ENCODE data around the gene MMS22L.
A peak's percentile ranks its signal among the peaks of the same experiment; 100 is the strongest.
"Not testable (repeated sequence)": the region's sequence is repeated elsewhere in the genome, so short reads cannot be mapped to it uniquely, and the experiment has no call there.

The MMS22L gene

GRCh38 chr6:97231911-97232310 lies 51.1 kb downstream of the MMS22L start:
- no peak for DNase-seq

GRCh38 chr6:97222903-97223302 lies 60.1 kb downstream of the MMS22L start:
- no peak for DNase-seq

GRCh38 chr6:97218912-97219311 lies 64.1 kb downstream of the MMS22L start:
- no peak for DNase-seq

GRCh38 chr6:97215157-97215769 lies 67.8 kb downstream of the MMS22L start:
- DNase-seq, result no peak

- no peak for DNase-seq
These were observed 68.3 kb downstream of the MMS22L start for GRCh38 chr6:97214671-97215070.

GRCh38 chr6:97207383-97207782 lies 75.6 kb downstream of the MMS22L start:
- DNase-seq, result no peak

GRCh38 chr6:97205966-97206365 lies 77.0 kb downstream of the MMS22L start:
- no peak for DNase-seq

GRCh38 chr6:97203343-97203742 lies 79.7 kb downstream of the MMS22L start:
- DNase-seq, result no peak

- DNase-seq, result no peak
These were observed 84.9 kb downstream of the MMS22L start for GRCh38 chr6:97198046-97198565.

GRCh38 chr6:97195117-97195516 lies 87.9 kb downstream of the MMS22L start:
- DNase-seq, result no peak

- DNase-seq, result no peak
These were observed 93.2 kb downstream of the MMS22L start for GRCh38 chr6:97189767-97190166.

GRCh38 chr6:97187951-97188350 lies 95.1 kb downstream of the MMS22L start:
- no peak for DNase-seq

GRCh38 chr6:97186416-97186999 lies 96.5 kb downstream of the MMS22L start:
- DNase-seq, result peak; percentile 47

GRCh38 chr6:97177905-97178304 lies 105.1 kb downstream of the MMS22L start:
- DNase-seq, result no peak

GRCh38 chr6:97176468-97176867 lies 106.5 kb downstream of the MMS22L start:
- no peak for DNase-seq

GRCh38 chr6:97175806-97176205 lies 107.2 kb downstream of the MMS22L start:
- DNase-seq, result no peak

- no peak for DNase-seq
These were observed 108.5 kb downstream of the MMS22L start for GRCh38 chr6:97174471-97174870.

- no peak for DNase-seq
These were observed 122.7 kb downstream of the MMS22L start for GRCh38 chr6:97160280-97160679.

- not testable (repeated sequence) for DNase-seq
These were observed 127.6 kb downstream of the MMS22L start for GRCh38 chr6:97155447-97155846.

- DNase-seq, result no peak
These were observed 129.0 kb downstream of the MMS22L start for GRCh38 chr6:97154015-97154414.

GRCh38 chr6:97151601-97152000 lies 131.4 kb downstream of the MMS22L start:
- no peak for DNase-seq

GRCh38 chr6:97150932-97151331 lies 132.1 kb downstream of the MMS22L start:
- no peak for DNase-seq

GRCh38 chr6:97147421-97147820 lies 135.6 kb downstream of the MMS22L start:
- no peak for DNase-seq

GRCh38 chr6:97145691-97146090 lies 137.3 kb downstream of the MMS22L start:
- no peak for DNase-seq

GRCh38 chr6:97141756-97142155 lies 141.3 kb downstream of the MMS22L start:
- no peak for DNase-seq

Data from stimulated activated CD4-positive, alpha-beta T cell treated with anti-CD3 and anti-CD28 coated beads, Interleukin-1b, Interleukin-23, amount 100 ng/mL, for 48 hours (primary cell).